GM23248 (cell line): ENCODE data around the gene ZFHX2.

ENCODE experiments used
- EZH2 ChIP-seq: fragments of 200-600 bp; sonication (generic); IDR thresholded peaks from 2 replicates; pipeline ENCODE4 v1.6.1; 2018; ENCODE audit warnings: antibody characterized with exemption, mild to moderate bottlenecking; ENCODE audit not compliant: insufficient read depth, poor library complexity, severe bottlenecking
- EZH2phosphoT487 ChIP-seq: fragments of 200-600 bp; sonication (generic); IDR thresholded peaks from 2 replicates; pipeline ENCODE4 v1.6.1; 2018; ENCODE audit warnings: antibody characterized with exemption, moderate library complexity, mild to moderate bottlenecking, low read depth; ENCODE audit not compliant: insufficient read depth

GRCh38 chr14:23564181-23564812 lies 12.7 kb upstream of the ZFHX2 start:
- TF ChIP-seq EZH2: no peak
- TF ChIP-seq EZH2phosphoT487: no peak
